ENCODE data around the gene SIX3.
A peak's percentile ranks its signal among the peaks of the same experiment; 100 is the strongest.

The SIX3 gene

GRCh38 chr2:44930274-44931197 lies 11.0 kb upstream of the SIX3 start:
- DNase-seq (ENCODE audit: insufficient read length, low spot score): no peak
- FAIRE-seq: peak; percentile 87

- DNase-seq (ENCODE audit: insufficient read length, low spot score) (no peak), FAIRE-seq (no peak)
These were observed 10.2 kb upstream of the SIX3 start for GRCh38 chr2:44931198-44931780.

DNA sequence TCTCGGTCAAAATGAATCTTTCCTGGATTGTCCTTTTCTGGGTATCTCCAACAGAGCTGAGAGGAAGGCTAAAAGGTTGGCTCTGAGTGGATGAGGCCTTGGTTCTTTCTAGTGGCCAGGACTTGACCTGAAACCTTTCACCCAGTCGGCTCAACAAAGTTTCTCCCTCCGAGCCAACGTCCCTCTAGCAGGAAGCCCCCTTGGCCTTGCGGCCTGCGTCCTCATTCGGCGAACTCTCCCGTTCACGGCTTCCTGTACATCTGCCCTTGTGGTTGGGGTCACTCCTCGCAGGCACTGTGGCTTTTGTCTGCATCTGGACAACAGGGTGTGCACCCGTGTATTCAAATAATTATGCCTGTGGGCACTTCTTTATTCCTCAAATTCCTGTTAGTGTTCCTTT lies 9.4 kb upstream of the SIX3 start:
- FAIRE-seq (peak; percentile 14), DNase-seq (ENCODE audit: insufficient read length, low spot score) (no peak)

- FAIRE-seq (no peak), DNase-seq (ENCODE audit: insufficient read length, low spot score) (no peak)
These were observed 8.7 kb upstream of the SIX3 start for GRCh38 chr2:44932564-44933392.

DNA sequence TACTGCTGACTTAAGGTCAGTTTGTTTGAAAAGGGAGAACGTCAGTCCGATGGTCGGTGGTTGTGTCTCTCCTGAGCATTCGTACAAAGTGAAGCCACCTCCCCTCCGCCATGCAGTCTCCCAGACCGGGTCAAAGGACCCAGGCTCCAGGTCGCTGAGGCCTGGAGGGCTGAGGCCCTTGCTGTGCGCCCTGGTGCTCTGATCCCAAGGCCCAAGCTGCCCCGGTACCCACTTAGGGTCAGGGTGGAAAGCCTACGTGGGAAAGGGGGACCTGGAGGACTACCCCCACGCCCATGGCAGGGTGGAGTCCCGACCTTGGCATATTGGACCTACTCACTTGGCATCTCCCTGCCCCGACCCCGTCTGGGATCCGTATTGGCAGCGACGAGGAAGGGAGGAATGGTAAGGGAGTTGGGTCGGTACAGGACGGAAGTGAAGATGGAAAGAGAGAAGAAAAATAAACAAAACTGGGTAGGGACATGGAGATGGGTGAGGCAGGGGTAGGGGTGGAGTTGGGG lies 8.0 kb upstream of the SIX3 start:
- no peak for DNase-seq (ENCODE audit: insufficient read length, low spot score)
- no peak for FAIRE-seq

DNA sequence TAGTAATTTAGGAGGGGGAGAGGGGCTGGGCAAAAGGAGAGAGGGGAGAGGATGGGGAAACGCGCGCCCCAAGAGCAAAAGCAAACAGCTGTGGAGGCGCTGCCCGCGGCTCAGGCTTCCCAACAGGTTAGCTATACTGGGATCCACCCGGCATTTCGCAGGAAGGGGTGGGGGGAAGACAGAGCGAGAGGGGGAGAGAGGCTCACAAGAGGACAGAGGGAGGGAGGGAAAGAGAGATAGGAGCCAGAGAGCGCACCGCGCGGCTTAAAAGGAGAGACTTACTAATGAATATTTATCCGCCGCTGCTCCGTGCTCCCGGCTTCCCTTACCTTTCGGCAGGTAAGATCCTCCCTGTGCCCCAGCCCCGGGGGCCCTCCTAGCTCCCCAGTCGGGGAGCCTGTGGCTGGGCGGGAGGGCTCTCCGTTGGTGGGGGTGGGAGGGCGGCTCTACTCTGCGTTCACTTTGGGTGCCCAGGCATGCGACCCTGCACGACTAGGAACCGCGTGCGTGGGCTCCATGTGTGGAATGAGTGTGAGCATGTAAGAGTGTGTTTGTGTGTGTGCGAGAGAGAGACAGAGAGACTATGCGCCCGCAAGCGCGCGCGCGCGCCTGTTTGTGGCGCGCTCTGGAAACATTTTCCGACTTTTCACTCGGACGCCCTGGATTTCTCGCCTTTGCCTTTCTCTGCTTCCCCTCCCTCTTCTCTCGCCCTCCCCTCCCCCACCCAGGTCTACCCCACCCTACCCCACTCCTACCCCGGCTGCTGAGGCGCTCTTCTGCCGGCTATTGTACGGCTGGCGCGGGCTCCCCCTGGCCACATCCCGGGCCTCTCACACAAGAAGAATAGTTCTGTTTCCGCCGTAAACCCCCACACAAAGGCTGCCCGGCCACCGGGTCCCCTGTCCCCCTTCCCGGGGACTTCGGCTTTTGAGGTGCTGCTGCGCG lies 7.2 kb upstream of the SIX3 start:
- FAIRE-seq (no peak), DNase-seq (ENCODE audit: insufficient read length, low spot score) (no peak)

DNA sequence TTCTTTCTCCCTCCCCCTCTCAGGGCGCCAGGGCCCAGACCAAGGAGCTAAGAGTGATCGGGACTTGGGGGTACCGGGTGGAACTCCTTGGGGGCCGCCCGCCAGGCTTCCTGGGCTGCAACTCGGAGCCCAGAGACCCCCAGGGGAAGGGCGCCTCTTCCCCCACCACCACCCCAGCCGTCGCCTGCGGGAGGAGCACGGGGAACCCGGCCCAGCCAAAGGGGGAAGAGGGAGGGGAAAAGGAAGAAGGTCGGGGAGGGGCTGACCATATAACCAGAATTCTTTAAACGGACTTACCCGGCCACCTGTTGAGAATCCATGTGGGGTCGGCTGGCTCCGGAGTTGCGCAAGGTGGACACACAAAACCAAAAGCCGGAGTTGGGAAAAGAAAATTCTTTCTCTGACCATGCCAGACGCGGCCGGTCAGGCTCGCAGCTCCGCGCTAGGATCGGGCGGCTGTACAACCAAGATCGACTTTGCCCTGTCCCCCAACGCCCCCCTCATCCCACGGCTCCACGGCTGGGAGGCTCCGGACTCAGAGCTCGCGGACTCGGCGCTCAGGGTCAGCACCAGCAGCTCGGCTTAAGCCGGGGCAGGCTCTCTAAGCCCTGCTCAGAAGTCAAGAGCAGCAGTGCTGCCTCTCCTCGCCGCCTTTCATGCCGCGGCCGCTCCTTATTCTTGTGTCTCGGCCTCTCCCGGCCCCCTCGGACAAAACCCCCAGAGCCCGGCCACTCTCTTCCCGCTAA lies 6.3 kb upstream of the SIX3 start:
- DNase-seq (ENCODE audit: insufficient read length, low spot score) (no peak), FAIRE-seq (no peak)

GRCh38 chr2:44935729-44936098 lies 5.8 kb upstream of the SIX3 start:
- FAIRE-seq (no peak), DNase-seq (ENCODE audit: insufficient read length, low spot score) (no peak)

- DNase-seq (ENCODE audit: insufficient read length, low spot score): no peak
- no peak for FAIRE-seq
These were observed 5.2 kb upstream of the SIX3 start for GRCh38 chr2:44936275-44936674.

DNA sequence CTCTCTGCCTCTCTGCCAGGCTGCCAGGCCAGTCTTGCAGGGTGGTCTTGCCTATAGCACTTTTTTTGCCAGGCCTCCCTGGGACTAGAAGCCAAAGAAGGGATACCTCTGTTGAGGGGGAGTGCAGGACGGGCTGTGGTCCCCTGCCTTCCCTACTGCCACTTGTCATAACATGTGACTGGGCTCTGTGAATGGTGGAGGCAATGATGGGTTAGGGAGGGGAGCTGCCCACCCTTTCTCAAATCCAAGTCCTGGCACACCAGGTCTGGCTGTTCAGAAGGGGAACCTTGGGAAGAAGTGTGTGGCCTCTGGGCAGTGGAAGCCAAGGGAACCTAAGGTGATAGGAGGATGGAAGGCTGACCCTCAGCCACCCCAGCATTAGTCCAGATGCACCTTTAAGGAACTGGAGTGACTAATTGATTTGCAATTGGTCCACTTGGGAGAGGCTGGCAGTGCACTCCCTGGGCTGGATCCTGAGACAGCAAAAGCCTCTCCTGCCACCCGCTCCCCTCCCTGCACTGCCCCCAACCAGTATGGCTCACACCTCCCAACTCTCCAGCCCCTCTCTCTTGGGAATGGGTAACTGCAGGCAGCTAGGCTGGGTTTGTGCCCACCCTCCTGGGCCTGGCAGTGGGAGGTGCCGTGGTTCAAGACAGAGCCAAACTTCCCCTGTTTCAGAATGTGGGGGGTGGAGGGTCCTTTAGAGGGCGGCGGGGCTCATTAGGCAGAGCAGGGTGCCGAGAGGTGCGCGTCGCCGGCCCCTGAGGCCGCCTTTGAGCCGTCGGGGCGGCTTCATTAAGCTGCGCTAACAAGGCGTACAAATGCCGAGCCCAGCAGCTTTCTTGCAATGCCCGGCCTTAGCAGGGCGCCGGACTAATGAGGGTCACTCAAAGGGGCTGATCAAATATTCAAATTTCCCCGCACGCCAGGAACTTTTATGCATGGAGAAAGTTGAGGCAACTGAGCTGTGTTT lies 4.5 kb upstream of the SIX3 start:
- no peak for DNase-seq (ENCODE audit: insufficient read length, low spot score)
- FAIRE-seq: no peak

- peak; percentile 57 for FAIRE-seq
- no peak for DNase-seq (ENCODE audit: insufficient read length, low spot score)
These were observed 3.7 kb upstream of the SIX3 start for GRCh38 chr2:44937688-44938240.

GRCh38 chr2:44938287-44939105 lies 3.0 kb upstream of the SIX3 start:
- no peak for FAIRE-seq

GRCh38 chr2:44939106-44940048 lies 2.1 kb upstream of the SIX3 start:
- FAIRE-seq (no peak), DNase-seq (ENCODE audit: insufficient read length, low spot score) (no peak)

More at GRCh38 chr2:44938287-44939105, 3.0 kb upstream of the SIX3 start:
- no peak for DNase-seq (ENCODE audit: insufficient read length, low spot score)

DNA sequence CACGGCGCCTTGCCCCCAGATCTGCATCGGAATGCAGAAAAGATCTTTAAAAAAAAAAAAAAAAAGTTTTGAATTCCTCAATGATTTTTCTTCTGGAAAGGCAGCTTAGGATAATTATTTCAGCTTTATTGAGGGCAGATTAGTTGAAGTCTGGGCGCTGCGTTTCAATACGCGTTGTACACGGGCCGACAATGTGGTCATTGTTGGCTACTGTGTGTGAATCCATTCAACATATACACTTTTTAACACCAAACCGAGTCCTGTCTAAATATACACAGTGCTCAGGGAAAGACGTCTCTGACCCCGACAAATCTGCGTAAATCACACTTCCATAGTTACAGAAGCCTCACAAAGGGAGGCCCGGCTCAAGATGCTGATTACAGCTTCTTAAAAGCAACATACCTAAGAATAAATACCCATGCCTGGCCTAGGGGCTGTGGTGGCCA lies 1.4 kb upstream of the SIX3 start:
- DNase-seq (ENCODE audit: insufficient read length, low spot score) (no peak), FAIRE-seq (no peak)

DNA sequence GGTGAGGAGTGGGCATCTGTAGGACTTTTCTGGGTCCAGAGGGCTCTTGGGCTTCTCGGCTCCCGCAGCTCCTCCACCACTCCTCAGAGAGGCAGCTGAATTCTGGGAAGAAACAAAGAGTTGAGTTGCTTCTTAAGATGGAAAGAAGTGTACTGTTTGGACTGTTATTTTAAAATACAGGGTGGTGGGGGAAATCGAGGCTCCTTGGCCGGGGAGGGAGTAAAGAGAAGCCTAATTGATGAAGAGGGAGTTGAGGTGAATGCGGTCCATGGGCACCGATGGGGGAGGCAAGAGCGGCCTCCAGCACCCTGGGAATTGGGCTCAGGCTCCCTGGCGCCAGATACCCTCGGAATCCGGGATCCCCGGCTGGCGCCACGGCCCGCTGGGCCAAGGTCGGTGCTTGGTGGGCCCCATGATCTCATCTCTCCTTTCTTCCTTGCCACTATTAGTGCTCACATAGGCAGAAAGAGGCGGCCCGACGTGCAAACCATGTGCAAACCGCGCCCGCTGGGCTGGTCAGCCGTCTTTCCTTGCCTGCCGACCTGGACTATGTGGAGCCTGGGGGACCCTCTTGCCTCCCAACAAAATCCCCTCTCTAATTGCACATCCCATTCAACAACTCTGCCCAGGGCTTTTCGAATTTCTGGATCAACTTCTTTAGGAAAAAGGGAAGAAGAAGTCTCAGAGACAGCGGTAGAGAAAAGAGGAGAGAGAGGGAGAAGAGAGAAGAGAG lies 604 bp upstream of the SIX3 start:
- no peak for FAIRE-seq

More for the DNA sequence above, 604 bp upstream of the SIX3 start:
- DNase-seq (ENCODE audit: insufficient read length, low spot score): no peak

Data from GM19239 (cell line).